GM21619 (cell line): ENCODE results near the gene MCIDAS.

ENCODE experiments used
- ATAC-seq: cut with Tn5 transposase; IDR thresholded peaks from one replicate; pipeline ENCODE4 v1.9.1; 2021; ENCODE audit not compliant: unreplicated experiment

Gene MCIDAS

DNA sequence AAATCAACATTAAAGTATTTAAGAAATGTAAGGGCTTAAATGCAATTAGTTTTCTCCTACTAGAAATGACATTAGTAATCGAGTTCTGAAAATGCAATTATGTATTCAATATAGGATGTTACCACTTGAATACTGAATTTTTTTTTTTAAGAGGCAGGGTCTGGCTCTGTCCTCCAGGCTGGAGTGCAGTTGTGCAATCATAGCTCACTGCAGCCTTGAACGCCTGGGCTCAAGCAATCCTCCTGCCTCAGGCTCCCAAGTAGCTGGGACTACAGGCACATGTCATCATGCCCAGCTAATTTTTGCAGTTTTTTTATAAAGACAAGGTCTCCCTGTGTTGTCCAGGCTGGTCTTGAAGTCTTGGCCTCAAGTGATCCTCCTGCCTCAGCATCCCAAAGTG is 55.6 kb downstream of the MCIDAS start:
- ATAC-seq, result no peak
